ENCODE measurements around the gene CCDC78.

CCDC78 gene

DNA sequence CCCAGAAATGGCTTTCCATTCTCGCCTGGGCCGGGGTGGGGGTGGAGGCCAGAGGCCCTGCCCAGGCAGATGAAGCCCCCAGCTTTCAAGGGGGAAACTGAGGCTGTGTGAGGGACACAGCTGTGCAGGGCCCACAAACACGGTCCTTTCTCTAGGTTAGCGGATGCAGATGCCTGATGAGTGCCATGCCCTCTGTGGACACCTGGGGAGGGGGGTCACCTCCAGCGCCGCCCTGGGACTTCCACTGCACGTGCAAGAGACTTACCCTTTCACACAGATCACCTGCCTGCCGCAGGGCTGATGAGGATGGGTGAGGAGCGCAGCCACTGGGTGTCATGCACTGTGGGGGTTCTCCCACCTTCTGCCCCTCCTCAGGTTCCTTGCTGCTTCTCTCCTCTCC, 7.9 kb downstream of the CCDC78 start:
- H3K4me3 ChIP-seq (ENCODE audit: low read depth, low read length), result no peak overlapping the region
- TF ChIP-seq, protein P1, sequence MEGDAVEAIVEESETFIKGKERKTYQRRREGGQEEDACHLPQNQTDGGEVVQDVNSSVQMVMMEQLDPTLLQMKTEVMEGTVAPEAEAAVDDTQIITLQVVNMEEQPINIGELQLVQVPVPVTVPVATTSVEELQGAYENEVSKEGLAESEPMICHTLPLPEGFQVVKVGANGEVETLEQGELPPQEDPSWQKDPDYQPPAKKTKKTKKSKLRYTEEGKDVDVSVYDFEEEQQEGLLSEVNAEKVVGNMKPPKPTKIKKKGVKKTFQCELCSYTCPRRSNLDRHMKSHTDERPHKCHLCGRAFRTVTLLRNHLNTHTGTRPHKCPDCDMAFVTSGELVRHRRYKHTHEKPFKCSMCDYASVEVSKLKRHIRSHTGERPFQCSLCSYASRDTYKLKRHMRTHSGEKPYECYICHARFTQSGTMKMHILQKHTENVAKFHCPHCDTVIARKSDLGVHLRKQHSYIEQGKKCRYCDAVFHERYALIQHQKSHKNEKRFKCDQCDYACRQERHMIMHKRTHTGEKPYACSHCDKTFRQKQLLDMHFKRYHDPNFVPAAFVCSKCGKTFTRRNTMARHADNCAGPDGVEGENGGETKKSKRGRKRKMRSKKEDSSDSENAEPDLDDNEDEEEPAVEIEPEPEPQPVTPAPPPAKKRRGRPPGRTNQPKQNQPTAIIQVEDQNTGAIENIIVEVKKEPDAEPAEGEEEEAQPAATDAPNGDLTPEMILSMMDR (conservative IDR thresholded peaks at IDR 0.05; ENCODE audit: low read depth, low read length), result no peak
- DNase-seq (ENCODE audit: low read depth), result no peak

DNA sequence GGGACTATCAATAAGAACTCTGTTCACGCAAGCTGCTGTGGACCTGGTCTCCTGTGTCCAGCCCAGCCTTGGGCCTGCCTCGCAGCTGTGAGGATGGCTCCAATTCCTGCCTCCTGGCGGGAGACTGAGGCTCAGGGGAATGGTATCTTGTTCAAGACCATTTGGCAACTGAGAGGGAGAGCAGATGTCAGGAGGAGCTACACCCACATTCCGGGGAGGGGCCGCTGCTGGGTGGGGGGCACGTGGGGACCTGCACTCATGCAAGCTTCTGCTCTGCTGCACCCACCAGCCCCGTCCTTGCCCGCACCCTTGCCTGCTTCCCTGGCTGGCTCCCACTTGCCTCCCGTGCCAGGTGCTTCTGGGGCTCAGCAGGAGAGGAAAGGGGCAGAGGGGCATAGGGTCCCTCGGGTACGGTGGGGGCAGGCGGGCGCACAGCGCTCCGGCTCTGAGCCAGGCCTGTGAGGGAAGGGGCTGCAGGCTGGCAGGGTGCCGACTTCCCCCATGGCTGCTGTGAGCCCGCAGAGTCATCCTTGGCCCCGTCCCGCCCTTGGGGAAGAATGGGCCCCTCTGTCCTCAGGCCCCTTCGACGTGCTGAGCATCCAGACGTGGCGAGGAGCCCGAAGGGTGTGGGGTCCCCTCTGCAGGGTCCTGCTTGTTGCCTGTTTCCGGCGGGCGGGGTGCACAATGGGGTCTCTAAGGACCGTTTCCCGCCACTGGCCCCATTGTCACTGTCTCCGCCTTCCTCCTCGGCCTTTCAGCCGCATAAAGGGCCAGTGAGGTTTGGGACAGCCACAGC, 8.6 kb downstream of the CCDC78 start:
- DNase-seq (ENCODE audit: low read depth), result no peak
- TF ChIP-seq, protein P1 (conservative IDR thresholded peaks at IDR 0.05; ENCODE audit: low read depth, low read length), result no peak
- H3K4me3 ChIP-seq (ENCODE audit: low read depth, low read length), result no peak overlapping the region

DNA sequence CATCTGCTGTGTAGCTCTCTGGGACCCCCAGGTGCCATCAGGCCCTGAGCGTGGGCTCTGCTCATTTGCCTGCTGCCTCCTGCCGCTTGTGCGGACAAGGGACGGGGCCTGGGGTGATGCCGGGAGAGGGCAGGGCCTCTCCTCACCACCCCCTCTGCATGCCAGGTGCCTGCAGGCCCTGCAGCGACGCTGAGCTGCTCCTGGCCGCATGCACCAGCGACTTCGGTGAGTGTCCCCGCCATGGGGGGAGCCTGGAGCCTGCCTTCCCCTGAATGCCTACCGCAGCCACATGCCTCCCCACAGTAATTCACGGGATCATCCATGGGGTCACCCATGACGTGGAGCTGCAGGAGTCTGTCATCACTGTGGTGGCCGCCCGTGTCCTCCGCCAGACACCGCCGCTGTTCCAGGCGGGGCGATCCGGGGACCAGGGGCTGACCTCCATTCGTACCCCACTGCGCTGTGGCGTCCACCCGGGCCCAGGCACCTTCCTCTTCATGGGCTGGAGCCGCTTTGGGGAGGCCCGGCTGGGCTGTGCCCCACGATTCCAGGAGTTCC, 9.4 kb downstream of the CCDC78 start:
- TF ChIP-seq, protein P1 (conservative IDR thresholded peaks at IDR 0.05; ENCODE audit: low read depth, low read length), result no peak
- no peak for DNase-seq (ENCODE audit: low read depth)
- no peak overlapping the region for H3K4me3 ChIP-seq (ENCODE audit: low read depth, low read length)

DNA sequence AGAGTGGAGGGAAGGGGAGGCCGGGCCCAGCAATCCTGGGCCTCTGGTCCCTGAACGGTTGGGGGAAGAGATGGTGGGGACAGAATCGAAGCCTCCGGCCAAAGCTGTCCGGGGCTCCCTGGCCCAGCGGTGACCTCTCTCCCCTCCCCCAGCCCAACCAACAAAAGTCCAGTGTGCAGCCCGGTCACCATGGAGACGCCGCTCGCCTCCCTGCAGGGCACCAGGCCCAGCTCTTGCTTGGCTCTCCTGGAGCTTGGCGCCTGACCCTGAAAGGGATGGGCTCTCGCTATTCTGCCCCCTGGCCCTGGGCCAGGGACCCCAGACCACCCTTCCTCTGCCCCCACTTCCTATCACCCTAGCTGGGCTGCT, 10.1 kb downstream of the CCDC78 start:
- peak overlapping the region; percentile 63 for H3K4me3 ChIP-seq (ENCODE audit: low read depth, low read length)
- DNase-seq (ENCODE audit: low read depth), result peak; percentile 68
- TF ChIP-seq, protein P1 (conservative IDR thresholded peaks at IDR 0.05; ENCODE audit: low read depth, low read length), result no peak

DNA sequence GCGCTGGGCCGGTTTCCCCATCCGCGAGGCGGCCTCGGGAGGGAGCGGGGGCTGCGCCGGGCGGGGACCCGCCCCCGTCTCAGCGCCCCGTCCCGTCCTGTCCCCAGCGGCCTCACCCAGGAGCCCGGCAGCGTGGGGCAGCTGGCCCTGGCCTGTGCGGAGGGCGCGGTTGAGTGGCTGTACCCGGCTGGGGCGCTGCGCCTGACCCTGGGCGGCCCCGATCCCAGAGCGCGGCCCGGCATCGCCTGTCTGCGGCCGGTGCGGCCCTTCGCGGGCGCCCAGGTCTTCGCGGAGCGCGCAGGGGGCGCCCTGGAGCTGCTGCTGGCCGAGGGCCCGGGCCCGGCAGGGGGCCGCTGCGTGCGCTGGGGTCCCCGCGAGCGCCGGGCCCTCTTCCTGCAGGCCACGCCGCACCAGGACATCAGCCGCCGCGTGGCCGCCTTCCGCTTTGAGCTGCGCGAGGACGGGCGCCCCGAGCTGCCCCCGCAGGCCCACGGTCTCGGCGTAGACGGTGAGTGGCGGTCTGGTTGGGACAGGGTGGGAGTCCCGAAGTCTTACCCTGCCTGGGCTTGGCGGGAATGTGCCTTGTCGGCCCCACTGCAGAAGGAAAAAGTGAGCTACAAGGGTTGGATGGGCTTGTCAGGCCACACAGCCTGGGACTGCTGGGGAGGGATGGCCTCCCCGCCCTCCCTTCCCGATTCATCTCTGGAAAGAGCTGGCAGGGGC, 10.6 kb downstream of the CCDC78 start:
- peak; percentile 39 for DNase-seq (ENCODE audit: low read depth)
- peak overlapping the region; percentile 63 for H3K4me3 ChIP-seq (ENCODE audit: low read depth, low read length)
- TF ChIP-seq, protein P1 (conservative IDR thresholded peaks at IDR 0.05; ENCODE audit: low read depth, low read length), result no peak

DNA sequence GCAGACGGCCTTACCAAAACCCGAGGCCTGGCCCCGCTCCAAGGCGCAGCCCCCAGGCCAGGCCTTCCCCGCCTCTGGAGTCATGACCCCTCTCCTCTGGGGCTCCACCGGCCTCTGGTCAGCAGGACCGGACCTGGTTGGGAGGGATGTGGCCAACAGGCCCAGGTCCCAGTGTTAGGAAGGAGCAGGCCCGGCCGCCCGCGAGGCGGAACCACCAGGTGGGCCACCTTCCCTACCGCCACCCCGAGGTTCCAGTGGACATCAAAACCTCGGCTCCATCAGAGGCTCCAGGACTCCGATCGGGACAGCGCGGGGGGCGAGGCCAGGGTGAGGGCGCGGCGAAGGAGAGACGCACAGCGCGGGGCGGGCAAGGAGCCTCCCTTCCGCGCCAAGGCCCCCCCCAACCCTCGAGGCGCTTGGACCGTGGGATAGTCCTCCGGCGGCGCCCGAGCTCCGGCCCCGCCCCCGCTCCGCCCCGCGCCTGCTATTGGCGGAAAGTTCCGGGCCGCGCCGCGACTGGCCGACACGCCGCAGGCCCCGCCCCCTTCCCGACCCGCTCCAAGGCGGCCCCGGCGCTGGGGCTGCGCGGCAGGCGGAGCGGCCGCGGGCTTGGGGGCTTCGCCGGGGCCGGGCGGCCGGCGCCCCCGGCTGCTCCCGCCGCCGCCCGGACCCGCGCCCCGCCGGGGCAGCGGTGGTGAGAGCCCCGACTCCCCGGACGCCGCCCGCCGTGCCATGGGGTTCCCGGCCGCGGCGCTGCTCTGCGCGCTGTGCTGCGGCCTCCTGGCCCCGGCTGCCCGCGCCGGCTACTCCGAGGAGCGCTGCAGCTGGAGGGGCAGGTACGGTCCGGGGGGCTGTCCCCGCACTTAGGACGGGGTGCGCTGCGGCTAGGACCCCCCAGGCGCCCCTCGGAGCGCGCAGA, 11.4 kb downstream of the CCDC78 start, which contains the start of gene METRN:
Gene METRN, plus strand, starts transcription at position 561 of the 919 bp plus-strand sequence. Its CDS starts 172 bp downstream, at position 733.
- TF ChIP-seq, protein P1 (conservative IDR thresholded peaks at IDR 0.05; ENCODE audit: low read depth, low read length), result no peak
- H3K4me3 ChIP-seq (ENCODE audit: low read depth, low read length), result peak within 1 kb of the TSS; percentile 63
- DNase-seq (ENCODE audit: low read depth), result peak; percentile 88
